GM12892 (cell line): Measurements from ENCODE around the gene AFMID.

Experiments used
- POLR2A ChIP-seq: IDR thresholded peaks from 2 replicates; pipeline ENCODE4 v1.6.1; 2011; ENCODE audit warnings: low read depth, low read length, control low read depth
- POLR2AphosphoS5 ChIP-seq: IDR thresholded peaks from 2 replicates; pipeline ENCODE4 v1.6.1; 2011; ENCODE audit warnings: low read depth, low read length, control low read depth

DNA sequence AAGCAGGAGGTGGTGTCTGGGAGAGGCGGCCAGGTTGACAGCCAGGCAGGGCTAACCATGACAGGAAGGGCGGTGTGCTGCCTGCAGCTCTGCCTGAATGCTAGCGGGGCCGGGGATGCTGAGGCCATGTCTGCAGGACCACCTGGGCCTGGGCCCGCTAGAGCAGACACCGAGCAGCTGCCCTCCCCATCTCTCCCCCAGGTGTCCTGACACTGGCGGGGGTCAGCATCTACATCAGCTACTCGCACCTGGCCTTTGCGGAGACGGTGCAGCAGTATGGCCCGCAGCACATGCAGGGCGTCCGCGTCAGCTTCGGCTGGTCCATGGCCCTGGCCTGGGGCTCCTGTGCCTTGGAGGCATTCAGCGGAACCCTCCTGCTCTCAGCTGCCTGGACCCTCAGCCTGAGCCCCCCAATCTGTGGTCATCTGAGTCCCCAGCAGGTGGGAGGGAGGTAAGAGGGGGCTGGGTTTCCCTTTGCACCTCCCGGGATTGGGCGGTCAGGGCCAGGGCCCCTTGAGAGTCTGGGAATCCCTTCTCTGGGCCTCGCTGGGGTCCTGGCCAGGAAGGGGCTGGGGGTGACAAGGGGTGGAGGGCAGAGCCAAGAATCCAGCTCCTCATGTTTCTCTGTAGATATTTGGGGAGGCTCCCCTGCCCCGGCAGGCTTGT, 51.8 kb downstream of the AFMID start:
- TF ChIP-seq POLR2A (no peak), POLR2AphosphoS5 (no peak)
